HG03520 (cell line): ENCODE data around the gene OOSP2.

Experiments used
- ATAC-seq: cut with Tn5 transposase; IDR thresholded peaks from one replicate; pipeline ENCODE4 v1.9.1; 2021; ENCODE audit warnings: mild to moderate bottlenecking, moderate library complexity; ENCODE audit not compliant: unreplicated experiment

Gene OOSP2

GRCh38 chr11:60077981-60078380 is 37.8 kb downstream of the OOSP2 start:
- ATAC-seq, result no peak

GRCh38 chr11:60078745-60079144 is 38.5 kb downstream of the OOSP2 start:
- no peak for ATAC-seq

DNA sequence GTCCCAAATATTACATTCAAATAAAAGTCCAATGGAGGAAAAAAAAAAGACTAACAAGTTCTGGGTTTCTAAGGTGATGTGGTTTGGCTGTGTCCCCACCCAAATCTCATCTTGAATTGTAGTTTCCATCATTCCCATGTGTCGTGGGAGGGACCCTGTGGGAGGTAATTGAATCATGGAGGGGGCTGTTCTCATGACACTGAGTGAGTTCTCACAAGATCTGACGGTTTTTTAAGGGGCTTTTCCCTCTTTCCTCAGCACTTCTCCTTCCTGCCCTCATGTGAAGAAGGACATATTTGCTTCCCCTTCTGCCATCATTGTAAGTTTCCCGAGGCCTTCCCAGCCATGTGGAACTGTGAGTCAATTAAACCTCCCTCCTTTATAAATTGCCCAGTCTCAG is 40.3 kb downstream of the OOSP2 start:
- ATAC-seq, result no peak

GRCh38 chr11:60084631-60085273 is 44.5 kb downstream of the OOSP2 start:
- no peak for ATAC-seq

GRCh38 chr11:60085909-60086308 is 45.7 kb downstream of the OOSP2 start:
- ATAC-seq, result no peak

GRCh38 chr11:60087239-60087638 is 47.0 kb downstream of the OOSP2 start:
- ATAC-seq, result no peak

DNA sequence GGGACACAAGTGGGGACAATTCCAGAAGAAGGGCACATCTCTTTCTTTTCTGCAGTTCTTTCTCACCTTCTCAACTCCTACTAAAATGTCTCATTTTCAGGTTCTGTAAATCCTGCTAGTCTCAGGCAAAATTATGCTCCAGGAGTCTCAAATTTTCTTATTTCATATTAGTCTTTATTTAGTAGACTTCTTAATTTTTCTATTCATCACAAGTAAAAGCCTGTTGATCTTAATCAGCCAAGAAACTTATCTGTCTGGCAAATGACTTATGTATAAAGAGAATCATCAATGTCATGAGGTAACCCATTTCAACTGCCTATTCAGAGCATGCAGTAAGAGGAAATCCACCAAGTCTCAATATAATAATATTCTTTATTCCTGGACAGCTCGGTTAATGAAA is 48.2 kb downstream of the OOSP2 start, which contains the start of gene MS4A2:
TSS of gene MS4A2 (plus strand) at position 301 of the 400 bp plus-strand sequence. CDS start 102 bp downstream, outside the sequence.
- no peak for ATAC-seq

DNA sequence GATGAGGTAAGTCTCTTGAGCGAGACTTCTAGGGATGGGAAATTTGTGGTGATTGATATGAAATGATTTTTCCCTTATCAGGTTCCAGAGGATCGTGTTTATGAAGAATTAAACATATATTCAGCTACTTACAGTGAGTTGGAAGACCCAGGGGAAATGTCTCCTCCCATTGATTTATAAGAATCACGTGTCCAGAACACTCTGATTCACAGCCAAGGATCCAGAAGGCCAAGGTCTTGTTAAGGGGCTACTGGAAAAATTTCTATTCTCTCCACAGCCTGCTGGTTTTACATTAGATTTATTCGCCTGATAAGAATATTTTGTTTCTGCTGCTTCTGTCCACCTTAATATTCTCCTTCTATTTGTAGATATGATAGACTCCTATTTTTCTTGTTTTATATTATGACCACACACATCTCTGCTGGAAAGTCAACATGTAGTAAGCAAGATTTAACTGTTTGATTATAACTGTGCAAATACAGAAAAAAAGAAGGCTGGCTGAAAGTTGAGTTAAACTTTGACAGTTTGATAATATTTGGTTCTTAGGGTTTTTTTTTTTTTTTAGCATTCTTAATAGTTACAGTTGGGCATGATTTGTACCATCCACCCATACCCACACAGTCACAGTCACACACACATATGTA is 55.4 kb downstream of the OOSP2 start:
- ATAC-seq, result no peak

GRCh38 chr11:60097189-60097588 is 57.0 kb downstream of the OOSP2 start:
- no peak for ATAC-seq
